Activated CD8-positive, alpha-beta T cell treated with anti-CD3 and anti-CD28 coated beads for 36 hours (primary cell): ENCODE results near the gene EPHB1. TPM values are rescaled to one million over a fixed set of nuclear protein-coding genes. Genes with fewer than 3 reads are reported as not detected.

ENCODE experiments used
- ATAC-seq: fragments of 200-7000 bp; cut with Tn5 transposase; one replicate; pipeline ENCODE4 v1.10.0; 2021; ENCODE audit warnings: mild to moderate bottlenecking, moderate library complexity
- CTCF ChIA-PET: fragments of 350-600 bp; sonication (Branson Sonifier 250); formaldehyde crosslinking; loops from one replicate; lab custom pipeline; 2021; ENCODE audit warnings: antibody characterized with exemption; lab: Charles Lee
- POLR2A ChIA-PET: fragments of 350-600 bp; sonication (Branson Sonifier 250); formaldehyde crosslinking; loops from one replicate; lab custom pipeline; 2021; ENCODE audit warnings: antibody characterized with exemption; lab: Charles Lee
- DNase-seq: peaks from one replicate; pipeline ENCODE4 v3.0.0-alpha.2; 2020
- H3K27ac Mint-ChIP-seq: one replicate; pipeline ENCODE4 v1.8.0; 2021; ENCODE audit warnings: mild to moderate bottlenecking, mixed read lengths
- H3K27me3 Mint-ChIP-seq: one replicate; pipeline ENCODE4 v1.8.0; 2021; ENCODE audit warnings: mixed read lengths
- H3K36me3 Mint-ChIP-seq: one replicate; pipeline ENCODE4 v1.8.0; 2021; ENCODE audit warnings: low read depth, mixed read lengths
- H3K4me1 Mint-ChIP-seq: one replicate; pipeline ENCODE4 v1.8.0; 2021; ENCODE audit warnings: low read depth, mixed read lengths
- H3K4me3 Mint-ChIP-seq: one replicate; pipeline ENCODE4 v1.8.0; 2021; ENCODE audit warnings: mild to moderate bottlenecking, moderate library complexity, mixed read lengths
- H3K9me3 Mint-ChIP-seq: one replicate; pipeline ENCODE4 v1.8.0; 2021; ENCODE audit warnings: mixed read lengths
- intact Hi-C: fragments of 100-400 bp; cut with micrococcal nuclease; formaldehyde crosslinking; loops from one replicate; pipeline ENCODE4 v1.10.0; 2022
- total RNA-seq, 2 experiments: library from RNA; stranded (reverse); gene quantifications; one replicate each; pipeline ENCODE4 v1.2.3, GENCODE V29; 2021
- TF ChIP-seq, protein P1 (sequence below): fragments of 200-600 bp; IDR thresholded peaks from one replicate; pipeline ENCODE4 v1.8.0; 2022; ENCODE audit warnings: antibody characterized with exemption, mild to moderate bottlenecking

Gene EPHB1
- total RNA-seq, 2 experiments from 2014 or later = 0.78 TPM; not detected in 1

DNA sequence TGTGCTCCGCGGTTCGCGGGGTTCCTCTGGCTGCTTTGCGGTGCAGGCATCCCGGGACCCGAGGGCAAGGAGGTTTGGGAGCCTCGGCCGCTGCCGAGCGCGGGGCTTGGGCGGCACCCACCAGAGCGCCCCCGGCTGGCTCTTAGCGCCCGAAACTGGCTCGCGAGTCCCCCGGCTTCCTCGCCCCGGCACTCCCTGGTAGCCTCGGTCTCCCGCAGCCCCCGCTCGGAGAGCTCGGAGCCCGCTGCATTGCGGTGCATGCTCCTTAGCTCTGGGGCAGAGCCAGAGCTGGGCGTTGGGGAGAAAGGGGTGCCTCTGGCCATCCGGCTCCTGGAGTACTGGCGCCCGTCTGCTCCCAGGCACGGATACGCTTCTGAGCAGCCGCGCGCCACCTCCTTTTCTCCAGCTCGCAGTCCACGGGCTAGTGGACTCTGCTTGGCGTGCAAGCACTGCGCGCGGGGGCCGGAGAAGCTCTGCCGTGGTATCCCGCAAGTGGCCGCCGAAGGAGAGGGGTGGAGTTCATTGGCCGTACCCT, 753 bp downstream of the EPHB1 start:
- ATAC-seq = no peak
- intact Hi-C loops = loop anchor here (10.0 kb wide), 1 partner anchor 1099 kb away; no protein-coding TSS in a partner anchor
- H3K27ac Mint-ChIP-seq = no peak overlapping the region
- no peaks in the 10 kb centered on the region for H3K36me3 Mint-ChIP-seq
- no peak overlapping the region for H3K4me3 Mint-ChIP-seq
- H3K9me3 Mint-ChIP-seq = no peaks in the 10 kb centered on the region
- CTCF ChIA-PET = interaction anchor here (0.5 to 1.8 kb wide), 5 partner anchors 17 to 1247 kb away, joined by 3 to 12 read pairs (median 5); no protein-coding TSS in a partner anchor
- POLR2A ChIA-PET = no interaction called here
- TF ChIP-seq, protein P1, sequence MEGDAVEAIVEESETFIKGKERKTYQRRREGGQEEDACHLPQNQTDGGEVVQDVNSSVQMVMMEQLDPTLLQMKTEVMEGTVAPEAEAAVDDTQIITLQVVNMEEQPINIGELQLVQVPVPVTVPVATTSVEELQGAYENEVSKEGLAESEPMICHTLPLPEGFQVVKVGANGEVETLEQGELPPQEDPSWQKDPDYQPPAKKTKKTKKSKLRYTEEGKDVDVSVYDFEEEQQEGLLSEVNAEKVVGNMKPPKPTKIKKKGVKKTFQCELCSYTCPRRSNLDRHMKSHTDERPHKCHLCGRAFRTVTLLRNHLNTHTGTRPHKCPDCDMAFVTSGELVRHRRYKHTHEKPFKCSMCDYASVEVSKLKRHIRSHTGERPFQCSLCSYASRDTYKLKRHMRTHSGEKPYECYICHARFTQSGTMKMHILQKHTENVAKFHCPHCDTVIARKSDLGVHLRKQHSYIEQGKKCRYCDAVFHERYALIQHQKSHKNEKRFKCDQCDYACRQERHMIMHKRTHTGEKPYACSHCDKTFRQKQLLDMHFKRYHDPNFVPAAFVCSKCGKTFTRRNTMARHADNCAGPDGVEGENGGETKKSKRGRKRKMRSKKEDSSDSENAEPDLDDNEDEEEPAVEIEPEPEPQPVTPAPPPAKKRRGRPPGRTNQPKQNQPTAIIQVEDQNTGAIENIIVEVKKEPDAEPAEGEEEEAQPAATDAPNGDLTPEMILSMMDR = no peak
- DNase-seq = no peak
- H3K4me1 Mint-ChIP-seq = peaks cover 5% of the 10 kb centered on the region
- peaks cover 46% of the 10 kb centered on the region for H3K27me3 Mint-ChIP-seq

DNA sequence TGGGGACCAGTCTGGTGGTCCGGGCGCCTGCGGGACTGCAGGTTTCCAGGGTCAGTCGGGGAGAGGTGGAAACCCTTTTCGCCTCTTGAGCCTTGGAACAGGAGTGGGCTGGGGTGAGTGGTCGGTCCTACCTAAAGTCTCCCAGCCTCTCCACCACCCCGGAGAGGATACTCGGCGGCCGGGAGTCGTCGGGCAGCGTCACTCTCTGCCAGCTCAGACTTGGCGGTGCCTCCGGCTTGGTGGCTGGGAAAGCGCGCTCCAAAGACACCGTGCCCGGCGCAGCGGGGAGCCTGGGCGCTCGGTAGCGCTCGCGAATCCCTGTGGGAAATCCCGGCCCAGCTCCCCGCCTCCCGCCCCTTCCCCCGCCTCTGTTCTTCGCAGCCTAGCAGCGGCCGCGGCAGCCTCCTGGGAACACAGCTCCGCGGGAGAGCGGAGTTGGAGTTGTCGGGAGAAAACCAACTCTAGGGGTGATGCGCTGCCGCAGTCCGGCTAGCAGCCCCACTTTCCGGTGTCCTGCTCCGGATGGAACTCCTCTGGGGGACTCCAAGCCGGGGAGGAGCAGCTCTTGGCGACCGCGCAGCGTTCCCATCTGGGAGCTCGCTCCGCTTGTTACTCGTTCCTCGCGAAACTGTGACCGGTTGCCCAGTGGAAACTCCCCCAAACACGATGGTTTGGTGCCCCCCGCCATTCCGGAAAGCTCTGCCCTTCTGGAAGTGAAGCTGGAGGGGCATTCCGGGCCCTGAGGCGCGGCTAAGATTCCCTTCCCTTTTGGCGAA, 1.4 kb downstream of the EPHB1 start:
- ChIA-PET POLR2A (no interaction called here), CTCF (interaction anchor here (0.5 kb wide), 1 partner anchor 1246 kb away, joined by 3 read pairs; no protein-coding TSS in a partner anchor)
- Mint-ChIP-seq H3K27ac (no peak overlapping the region), H3K36me3 (no peaks in the 10 kb centered on the region), H3K27me3 (peaks cover 46% of the 10 kb centered on the region), H3K4me1 (peaks cover 5% of the 10 kb centered on the region), H3K4me3 (no peak overlapping the region), H3K9me3 (no peaks in the 10 kb centered on the region)
- TF ChIP-seq, protein P1 = no peak
- ATAC-seq (no peak), DNase-seq (no peak)
- intact Hi-C loops = loop anchor here (10.0 kb wide), 1 partner anchor 1098 kb away; no protein-coding TSS in a partner anchor

DNA sequence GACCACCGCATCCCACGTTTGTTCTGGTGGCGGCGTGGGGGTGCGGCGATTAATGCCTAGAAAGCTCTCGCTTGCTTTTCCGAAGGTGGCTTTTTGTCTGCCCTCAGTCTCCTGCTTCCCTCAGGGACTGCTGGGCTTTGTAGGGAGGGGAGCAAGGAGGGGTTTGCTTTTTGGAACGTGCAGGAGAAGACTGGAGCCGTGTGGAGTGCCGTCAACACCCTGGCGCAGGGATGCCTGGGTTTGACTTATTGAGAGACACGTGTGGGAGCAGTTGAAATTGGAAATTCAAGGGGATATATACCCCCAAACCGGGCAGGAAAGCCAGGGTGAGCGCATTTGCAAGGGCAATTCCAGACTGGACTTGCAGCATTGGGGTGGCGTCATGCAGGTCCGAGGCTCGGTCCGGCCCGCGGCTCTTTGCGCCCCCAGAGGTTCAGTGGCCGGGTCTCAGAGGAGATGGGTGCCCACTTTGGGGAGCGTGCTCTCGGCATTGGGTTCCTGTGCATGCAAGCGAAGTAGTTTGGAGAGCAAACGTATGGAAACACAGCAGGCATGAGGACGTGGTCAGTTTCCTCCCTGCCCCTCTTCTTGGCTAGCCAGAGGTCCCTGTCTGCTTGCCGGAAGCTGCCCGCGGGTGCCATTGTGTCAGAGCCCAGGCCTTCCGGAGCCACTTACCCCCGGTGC, 2.1 kb downstream of the EPHB1 start:
- ChIA-PET CTCF (no interaction called here), POLR2A (no interaction called here)
- ATAC-seq = no peak

DNA sequence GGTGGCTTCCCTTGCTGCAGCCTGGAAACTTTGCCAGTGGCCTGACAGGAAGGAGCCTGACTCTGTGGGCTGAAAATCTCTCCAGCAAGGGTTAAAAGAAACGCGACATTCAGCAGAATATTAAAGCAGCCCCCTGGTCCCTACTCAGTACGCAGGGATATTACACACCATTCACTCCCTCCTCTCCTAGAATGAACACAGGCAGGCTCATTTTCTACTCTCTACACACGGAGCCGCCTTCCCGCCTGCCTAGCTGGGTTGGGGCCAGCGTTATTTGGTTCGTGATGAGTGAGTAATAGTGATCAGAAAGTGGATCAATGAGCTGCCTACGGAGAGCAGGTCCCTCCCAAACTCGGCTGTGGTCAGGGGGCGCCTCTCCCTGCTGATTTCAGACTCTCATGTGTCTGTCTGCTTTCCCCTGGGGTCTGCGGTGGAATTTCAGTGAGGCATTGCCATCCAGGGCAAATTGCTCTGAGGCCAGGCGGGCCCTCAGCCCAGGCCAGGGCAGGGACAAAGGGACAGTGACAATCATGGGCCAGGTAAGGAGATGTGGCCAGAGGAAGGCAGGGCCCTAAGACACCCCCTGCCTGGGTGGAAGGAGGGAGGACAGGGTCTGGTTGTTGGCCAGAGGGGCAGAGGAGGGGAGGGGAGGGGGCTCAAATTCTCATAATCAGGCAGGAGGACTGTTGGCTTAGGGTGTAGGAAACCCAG, 2.8 kb downstream of the EPHB1 start:
- DNase-seq (no peak), ATAC-seq (no peak)
- intact Hi-C loops = loop anchor here (10.0 kb wide), 1 partner anchor 1097 kb away; no protein-coding TSS in a partner anchor
- POLR2A ChIA-PET = no interaction called here
- H3K27me3 Mint-ChIP-seq = peaks cover 43% of the 10 kb centered on the region
- no peak overlapping the region for H3K4me3 Mint-ChIP-seq
- no peak overlapping the region for H3K27ac Mint-ChIP-seq
- no peaks in the 10 kb centered on the region for H3K9me3 Mint-ChIP-seq
- CTCF ChIA-PET = no interaction called here
- no peaks in the 10 kb centered on the region for H3K36me3 Mint-ChIP-seq
- TF ChIP-seq, protein P1 = no peak
- H3K4me1 Mint-ChIP-seq = peaks cover 13% of the 10 kb centered on the region

More for the DNA sequence above, 2.1 kb downstream of the EPHB1 start:
- no peaks in the 10 kb centered on the region for H3K36me3 Mint-ChIP-seq
- TF ChIP-seq, protein P1 = no peak
- peaks cover 46% of the 10 kb centered on the region for H3K27me3 Mint-ChIP-seq
- intact Hi-C loops = loop anchor here (10.0 kb wide), 1 partner anchor 1098 kb away; no protein-coding TSS in a partner anchor
- no peak overlapping the region for H3K4me3 Mint-ChIP-seq
- no peaks in the 10 kb centered on the region for H3K9me3 Mint-ChIP-seq
- no peak for DNase-seq
- peaks cover 6% of the 10 kb centered on the region for H3K4me1 Mint-ChIP-seq
- no peak overlapping the region for H3K27ac Mint-ChIP-seq
